ENCODE results near the gene TMEM82. TPM values are rescaled to one million over a fixed set of nuclear protein-coding genes. Genes with fewer than 3 reads are reported as not detected.

TMEM82 gene
- total and polyA plus RNA-seq, 2 donors from 2014 or later = 2.0 to 25.4 TPM

GRCh38 chr1:15768388-15768787 is 26.1 kb downstream of the TMEM82 start:
- Histone ChIP-seq H3K4me1 (ENCODE audit: control insufficient read depth in 2 of 3, insufficient read depth in 2 of 3, low read depth in 1 of 3, low read length in 3 of 3) (peaks cover 0 to 6% (median 0%) of the 10 kb centered on the region in 3 donors), H3K27ac (ENCODE audit: low read depth in 2 of 2, low read length in 2 of 2) (no peak overlapping the region), H3K9ac (ENCODE audit: low read length in 3 of 3) (no peak overlapping the region), H3K36me3 (ENCODE audit: control insufficient read depth in 2 of 3, insufficient read depth in 3 of 3, low read length in 3 of 3) (peaks cover 0 to 18% (median 0%) of the 10 kb centered on the region in 3 donors), H3K9me3 (ENCODE audit: control insufficient read depth in 2 of 3, insufficient read depth in 1 of 3, low read length in 3 of 3) (no peaks in the 10 kb centered on the region), H3K4me3 (ENCODE audit: low read length in 3 of 3) (no peak overlapping the region), H3K27me3 (ENCODE audit: control insufficient read depth, insufficient read depth, low read length) (no peaks in the 10 kb centered on the region)
- DNase-seq (no peak), FAIRE-seq (no peak)
- no peak for TF ChIP-seq CTCF (IDR thresholded peaks at IDR 0.05; ENCODE audit: borderline replicate concordance, extremely low read depth, insufficient read depth)
- intact Hi-C loops (cut with DNase I) = no loop called here

DNA sequence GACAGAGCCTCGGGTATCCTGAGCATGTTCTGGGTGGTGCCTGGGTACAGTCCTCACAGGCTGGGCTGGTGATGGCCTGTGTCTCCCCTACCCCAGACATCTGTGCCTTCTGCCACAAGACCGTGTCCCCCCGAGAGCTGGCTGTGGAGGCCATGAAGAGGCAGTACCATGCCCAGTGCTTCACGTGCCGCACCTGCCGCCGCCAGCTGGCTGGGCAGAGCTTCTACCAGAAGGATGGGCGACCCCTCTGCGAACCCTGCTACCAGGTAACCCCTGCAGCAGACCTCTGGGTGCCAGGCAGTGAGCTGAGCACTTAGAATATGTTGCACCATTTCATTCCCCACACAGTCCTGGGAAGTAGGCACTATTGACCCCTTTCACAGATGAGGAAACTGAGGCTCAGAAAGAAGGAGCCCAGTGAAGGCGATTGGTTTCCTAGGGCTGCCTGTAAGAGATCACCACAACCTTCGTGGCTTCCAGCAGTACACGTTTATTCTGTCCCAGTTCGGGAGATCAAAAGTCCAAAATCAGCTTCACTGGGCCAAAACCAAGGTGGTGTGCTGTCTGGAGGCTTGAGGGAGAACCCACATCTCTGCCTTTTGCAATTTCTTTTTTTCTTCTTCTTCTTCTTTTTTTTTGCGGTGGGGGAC is 28.1 kb downstream of the TMEM82 start:
- Histone ChIP-seq H3K9ac (ENCODE audit: low read length in 3 of 3) (no peak overlapping the region), H3K9me3 (ENCODE audit: control insufficient read depth in 2 of 3, insufficient read depth in 1 of 3, low read length in 3 of 3) (no peaks in the 10 kb centered on the region), H3K36me3 (ENCODE audit: control insufficient read depth in 2 of 3, insufficient read depth in 3 of 3, low read length in 3 of 3) (peaks cover 0 to 18% (median 0%) of the 10 kb centered on the region in 3 donors), H3K27ac (ENCODE audit: low read depth in 2 of 2, low read length in 2 of 2) (no peak overlapping the region), H3K4me3 (ENCODE audit: low read length in 3 of 3) (no peak overlapping the region), H3K4me1 (ENCODE audit: control insufficient read depth in 2 of 3, insufficient read depth in 2 of 3, low read depth in 1 of 3, low read length in 3 of 3) (no peaks in the 10 kb centered on the region), H3K27me3 (ENCODE audit: control insufficient read depth, insufficient read depth, low read length) (no peaks in the 10 kb centered on the region)
- DNase-seq (no peak), FAIRE-seq (no peak)
- intact Hi-C loops (cut with DNase I) = no loop called here
- TF ChIP-seq CTCF (IDR thresholded peaks at IDR 0.05; ENCODE audit: borderline replicate concordance, extremely low read depth, insufficient read depth) = no peak

DNA sequence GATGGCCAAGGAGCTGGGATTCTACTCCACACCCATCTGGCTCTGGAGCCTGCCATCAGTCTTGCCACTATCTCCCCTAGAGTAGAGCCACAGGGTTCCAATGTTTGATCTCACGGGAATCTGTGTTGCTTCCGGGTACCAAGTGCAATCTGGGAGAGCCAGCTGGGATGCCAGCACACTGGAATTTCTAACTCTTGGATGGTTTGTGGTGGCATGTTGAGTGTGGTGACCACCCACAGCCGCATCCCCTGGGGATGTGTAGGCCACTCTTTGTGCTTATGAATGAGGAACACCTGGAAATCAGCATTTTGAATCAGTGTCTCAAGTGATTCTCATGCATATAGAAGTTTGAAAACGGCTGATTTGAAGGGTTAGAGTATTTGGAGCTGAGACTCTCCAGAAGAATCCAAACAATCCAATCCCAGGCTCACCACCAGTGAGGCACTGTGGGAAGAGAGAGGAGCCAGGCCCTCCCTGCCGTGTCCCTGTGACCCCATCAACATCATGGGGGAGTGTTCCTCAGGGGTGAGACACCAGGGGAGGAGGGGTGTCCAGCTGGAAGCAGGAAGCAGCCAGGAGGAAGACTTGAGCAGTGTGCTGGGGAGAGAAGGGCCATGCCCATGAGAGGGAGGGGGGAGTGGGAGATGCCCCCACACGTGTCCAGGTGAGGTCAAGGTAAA is 29.7 kb downstream of the TMEM82 start:
- FAIRE-seq (no peak), DNase-seq (peak in 2 of 5 donors; percentile 34 to 45)
- Histone ChIP-seq H3K4me1 (ENCODE audit: control insufficient read depth in 2 of 3, insufficient read depth in 2 of 3, low read depth in 1 of 3, low read length in 3 of 3) (no peaks in the 10 kb centered on the region), H3K9ac (ENCODE audit: low read length in 3 of 3) (no peak overlapping the region), H3K27me3 (ENCODE audit: control insufficient read depth, insufficient read depth, low read length) (no peaks in the 10 kb centered on the region), H3K9me3 (ENCODE audit: control insufficient read depth in 2 of 3, insufficient read depth in 1 of 3, low read length in 3 of 3) (no peaks in the 10 kb centered on the region), H3K4me3 (ENCODE audit: low read length in 3 of 3) (no peak overlapping the region), H3K27ac (ENCODE audit: low read depth in 2 of 2, low read length in 2 of 2) (no peak overlapping the region), H3K36me3 (ENCODE audit: control insufficient read depth in 2 of 3, insufficient read depth in 3 of 3, low read length in 3 of 3) (peaks cover 0 to 18% (median 0%) of the 10 kb centered on the region in 3 donors)
- intact Hi-C loops (cut with DNase I) = no loop called here
- no peak for TF ChIP-seq CTCF (IDR thresholded peaks at IDR 0.05; ENCODE audit: borderline replicate concordance, extremely low read depth, insufficient read depth)
